Femur (tissue), 1 donor: ENCODE data around the gene TFF2.
A peak's percentile ranks its signal among the peaks of the same experiment; 100 is the strongest.

Experiments
- DNase-seq: peaks from one replicate; pipeline ENCODE4 v3.0.0-alpha.2; 2017

TFF2 gene

DNA sequence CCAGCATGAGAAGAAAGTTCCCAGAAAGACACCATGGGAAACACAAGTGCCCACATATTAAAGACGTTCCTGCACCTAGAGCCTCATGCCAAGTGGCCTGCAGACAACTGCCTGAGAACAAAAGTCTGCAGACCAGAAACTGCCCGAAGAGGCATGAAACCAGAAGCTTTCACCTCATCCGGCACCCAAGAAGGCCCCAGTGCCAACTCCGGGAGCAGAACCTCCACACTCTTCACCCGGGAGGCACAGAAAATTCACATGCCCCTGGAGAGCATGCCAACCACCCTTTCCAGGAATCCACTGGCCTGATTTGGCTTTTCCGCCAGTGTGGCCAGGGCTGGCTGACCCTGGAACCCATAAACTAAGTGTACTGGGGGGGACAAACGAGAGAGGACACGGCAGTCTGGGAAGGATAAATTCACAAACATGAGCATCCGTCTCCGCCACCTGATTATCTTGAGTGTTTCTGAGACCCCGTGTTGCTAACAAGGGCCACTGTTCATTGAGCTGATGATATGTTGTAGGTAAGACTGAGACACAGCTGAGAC is 6.8 kb downstream of the TFF2 start:
- DNase-seq, result no peak

- no peak for DNase-seq
Measured at GRCh38 chr21:42343556-42343955, 7.2 kb downstream of the TFF2 start.

DNA sequence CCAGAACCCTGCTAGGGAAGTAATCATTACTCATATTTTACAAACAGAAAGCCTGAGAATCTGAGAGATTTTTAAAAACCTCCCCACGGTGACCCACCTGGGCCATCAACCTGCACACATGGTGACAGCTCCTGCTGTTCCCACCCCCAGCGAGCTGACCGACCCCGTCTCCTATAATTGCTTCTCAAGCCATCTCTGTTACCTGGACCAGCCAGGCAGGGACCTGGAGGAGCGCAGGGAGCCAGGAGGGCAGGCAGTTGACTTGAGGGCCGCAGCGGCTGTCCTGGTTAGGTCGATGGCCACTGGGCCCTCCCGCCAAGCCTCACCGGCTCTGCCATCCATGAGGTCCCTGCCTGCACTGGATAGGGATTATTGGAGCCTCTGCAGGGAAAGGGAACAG is 7.7 kb downstream of the TFF2 start:
- DNase-seq, result no peak

- DNase-seq, result no peak
Measured at GRCh38 chr21:42341776-42342542, 8.8 kb downstream of the TFF2 start.

- DNase-seq, result no peak
Measured at GRCh38 chr21:42340187-42341050, 10.4 kb downstream of the TFF2 start.

DNA sequence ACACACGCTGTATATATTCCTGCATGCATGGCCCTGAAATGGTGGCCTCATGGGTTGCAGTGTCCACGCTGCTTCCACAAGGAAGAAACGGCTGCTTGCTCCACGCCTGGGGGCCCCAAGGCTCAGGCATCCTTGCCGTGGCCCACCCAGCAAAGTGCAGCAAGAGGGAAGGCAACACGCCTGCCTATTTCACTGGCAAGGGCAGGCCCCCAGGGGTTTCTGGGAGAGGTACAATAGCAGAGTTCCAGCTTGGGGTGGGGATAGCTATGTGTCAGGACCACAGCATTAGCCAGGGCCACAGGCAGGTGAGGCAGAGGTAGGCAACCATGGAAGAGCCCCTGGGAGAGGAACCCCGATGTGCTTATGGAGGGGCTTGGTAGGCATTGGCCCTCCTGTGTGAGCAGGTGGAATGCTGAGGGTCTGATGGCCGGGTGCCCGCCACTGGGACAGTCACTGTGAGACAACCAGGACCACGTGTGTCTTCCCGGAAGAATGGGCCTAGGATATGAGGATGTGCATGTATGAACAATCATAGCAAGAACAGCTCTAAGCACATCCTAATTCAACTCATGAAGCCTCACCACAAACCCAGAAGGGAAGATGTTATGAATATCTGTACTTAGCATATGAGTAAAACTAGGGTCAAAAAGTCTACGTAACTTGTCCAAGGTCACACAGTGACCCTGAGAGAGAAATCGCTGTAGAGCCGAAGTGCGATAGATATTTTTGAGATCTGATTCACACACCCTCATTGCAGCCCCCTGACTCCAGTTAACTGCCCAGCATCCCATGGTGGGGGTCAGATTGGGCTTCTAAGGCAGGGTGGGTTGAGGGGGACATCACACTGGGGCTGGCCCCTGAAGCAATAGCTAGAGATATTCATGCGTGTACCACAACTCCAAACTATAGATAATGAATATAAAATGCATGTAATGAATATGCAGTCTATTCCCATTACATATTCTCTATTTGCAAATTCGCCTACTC is 11.8 kb downstream of the TFF2 start:
- DNase-seq, result no peak

DNA sequence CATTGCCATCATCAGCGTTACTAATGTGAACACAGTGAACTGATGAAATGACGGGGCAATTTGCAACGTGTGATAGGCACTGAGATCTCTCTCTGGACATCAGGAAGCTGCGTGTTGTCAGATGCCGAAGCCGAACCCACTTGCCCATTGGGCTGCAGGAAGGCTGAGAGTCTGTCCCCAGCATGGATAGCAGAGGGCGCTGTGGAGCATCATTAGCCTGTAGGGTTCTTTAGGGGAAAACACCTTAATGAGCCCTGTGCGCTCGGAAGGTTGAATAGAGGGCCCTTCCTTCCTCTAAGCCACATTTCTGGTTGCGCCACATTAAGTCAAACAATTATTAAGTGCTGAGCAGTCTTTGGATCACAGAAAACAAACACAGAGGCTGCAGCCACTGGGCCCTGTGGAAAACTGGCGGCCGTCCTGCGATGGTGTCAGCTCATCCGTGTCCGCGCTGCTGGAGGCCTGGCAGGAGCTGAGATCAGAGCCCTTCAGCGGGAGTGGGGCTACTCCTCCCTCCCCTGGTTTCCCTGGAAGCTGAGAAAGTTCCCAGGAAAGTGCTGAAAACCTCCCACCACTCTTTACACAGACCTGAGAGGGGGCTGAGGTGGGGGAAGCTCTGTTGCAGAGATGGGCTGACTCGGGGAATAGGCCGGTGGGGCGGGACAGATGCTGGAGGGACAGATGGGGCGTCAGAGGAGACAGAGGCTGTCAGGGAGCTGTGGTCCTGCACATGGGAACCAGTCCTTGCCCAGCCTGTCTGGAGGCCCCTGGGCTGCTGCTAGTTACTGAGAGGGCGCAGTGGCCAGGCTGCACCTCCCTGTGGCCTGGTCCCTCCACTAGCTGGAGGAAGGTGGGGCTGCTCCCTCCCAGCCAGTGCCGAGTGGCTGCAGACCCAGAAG is 12.7 kb downstream of the TFF2 start:
- peak; percentile 71 for DNase-seq

GRCh38 chr21:42337276-42337675 is 13.5 kb downstream of the TFF2 start:
- DNase-seq, result no peak

- DNase-seq, result no peak
Measured at GRCh38 chr21:42336054-42336453, 14.7 kb downstream of the TFF2 start.

DNA sequence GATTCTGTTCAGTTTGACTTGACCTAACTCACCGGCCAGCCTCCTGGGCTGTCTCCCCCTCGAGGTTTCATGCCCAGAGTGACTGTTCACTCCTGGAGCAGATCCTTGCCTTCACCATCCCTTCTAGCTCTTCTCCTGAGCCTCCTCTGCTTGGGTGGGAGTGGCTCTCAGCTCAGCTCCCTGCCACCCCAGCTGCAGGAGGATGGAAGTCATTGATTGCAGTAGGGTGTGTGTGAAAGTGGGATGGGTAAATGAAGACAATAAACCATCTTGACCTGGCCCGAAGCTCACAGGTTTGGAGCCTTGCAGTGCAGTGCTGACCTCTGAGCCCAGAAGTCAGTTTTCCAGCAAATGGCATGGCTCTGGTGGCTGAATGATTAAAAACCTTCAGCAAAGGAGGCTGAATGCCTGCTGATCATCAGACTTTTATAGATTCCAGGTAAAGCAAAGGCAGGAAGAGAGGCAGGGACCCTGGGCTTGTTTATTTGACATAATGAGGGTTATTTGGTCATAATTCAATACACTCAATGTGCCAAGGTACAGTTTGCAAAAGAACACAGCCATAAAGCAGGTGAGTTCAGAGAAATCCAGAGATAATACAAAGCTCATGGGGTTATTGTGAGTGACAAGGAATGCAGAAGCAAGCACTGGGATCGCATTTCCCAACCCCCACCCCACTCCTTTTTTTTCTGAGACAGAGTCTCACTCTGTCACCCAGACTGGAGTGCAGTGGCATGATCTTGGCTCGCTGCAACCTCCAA is 18.1 kb downstream of the TFF2 start:
- DNase-seq, result no peak

DNA sequence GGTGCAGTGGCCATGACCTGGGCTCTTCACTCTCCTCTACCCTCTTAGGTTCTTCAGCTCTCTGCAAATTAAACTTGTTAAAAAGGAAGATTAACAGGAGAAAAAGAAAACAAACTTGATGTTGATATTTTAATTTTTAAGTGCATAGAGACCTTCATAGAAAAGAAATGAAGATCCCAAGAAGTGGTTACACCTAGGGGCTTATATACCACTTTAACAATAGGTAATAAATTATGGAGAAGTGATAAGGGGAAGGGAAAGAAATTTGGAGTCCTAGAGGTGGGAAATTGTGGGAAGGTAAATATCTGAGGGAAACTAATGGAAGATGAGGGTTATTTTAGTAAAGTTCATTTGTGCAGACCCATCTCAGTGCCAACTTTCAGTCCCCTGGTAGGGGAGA is 19.1 kb downstream of the TFF2 start:
- no peak for DNase-seq

DNA sequence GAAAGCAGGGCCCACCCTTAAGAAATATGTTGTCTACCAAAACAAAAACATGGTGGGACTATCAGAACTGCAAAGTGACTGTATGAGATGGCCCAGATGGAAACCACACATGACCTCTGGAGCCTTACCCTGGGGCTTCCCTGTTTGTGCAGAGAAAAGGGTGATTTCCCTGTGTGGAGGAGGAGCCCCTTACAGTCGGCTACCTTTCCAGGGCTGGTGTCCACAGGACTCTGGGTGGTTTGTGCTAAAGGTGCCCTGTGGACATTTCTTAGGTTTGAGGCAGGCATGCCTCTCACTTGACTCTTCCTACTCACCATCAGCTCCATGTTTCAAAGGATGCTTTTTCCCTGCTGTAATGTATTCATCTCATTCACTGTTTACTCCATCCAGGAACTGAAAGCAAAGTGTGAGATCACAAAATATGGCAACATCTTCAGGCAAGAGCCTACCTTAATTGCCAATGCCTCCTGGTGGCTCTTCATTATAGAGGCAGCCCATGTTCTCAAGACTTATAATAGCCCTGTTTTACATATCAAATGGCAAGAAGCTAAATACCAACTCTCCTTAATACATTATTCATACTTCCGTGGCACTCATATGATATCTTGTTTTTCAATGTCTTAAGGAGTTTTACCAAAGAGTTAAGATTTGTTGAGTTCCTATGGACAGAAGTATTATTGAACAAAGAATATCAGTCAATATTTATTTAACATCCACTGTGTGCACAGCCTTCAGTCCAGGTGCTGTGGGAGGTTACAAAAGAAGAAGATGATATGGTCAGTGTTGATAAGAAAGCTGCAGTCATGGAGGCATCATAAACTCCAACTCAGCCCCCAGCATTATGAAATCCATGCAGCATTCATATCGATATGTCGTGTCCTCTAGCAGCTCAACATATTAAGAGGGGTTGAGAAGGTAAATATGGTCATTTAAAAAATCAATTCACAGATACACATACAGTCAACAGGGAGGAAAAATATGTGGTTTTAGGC is 20.1 kb downstream of the TFF2 start:
- no peak for DNase-seq

DNA sequence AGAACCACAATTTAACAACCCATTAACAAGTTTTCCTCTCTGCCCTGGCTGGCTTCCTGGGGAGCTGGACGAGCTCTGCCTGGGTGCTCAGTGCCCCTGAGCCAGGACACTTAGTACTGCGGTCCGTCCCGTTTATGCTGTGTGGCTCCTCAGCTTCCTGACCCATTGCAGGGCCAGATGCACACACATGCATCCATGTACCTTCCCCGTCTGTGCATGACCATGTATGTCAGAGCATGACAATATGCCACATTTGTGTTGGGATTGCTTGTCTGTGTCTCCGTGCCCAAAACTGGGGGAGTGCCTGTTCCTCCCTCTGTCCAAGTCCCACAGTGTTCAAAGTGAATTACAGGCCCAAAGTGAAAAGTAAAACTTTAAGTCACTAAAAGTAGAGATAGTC is 25.9 kb downstream of the TFF2 start:
- no peak for DNase-seq

- DNase-seq, result no peak
Measured at GRCh38 chr21:42321845-42322244, 28.9 kb downstream of the TFF2 start.

DNA sequence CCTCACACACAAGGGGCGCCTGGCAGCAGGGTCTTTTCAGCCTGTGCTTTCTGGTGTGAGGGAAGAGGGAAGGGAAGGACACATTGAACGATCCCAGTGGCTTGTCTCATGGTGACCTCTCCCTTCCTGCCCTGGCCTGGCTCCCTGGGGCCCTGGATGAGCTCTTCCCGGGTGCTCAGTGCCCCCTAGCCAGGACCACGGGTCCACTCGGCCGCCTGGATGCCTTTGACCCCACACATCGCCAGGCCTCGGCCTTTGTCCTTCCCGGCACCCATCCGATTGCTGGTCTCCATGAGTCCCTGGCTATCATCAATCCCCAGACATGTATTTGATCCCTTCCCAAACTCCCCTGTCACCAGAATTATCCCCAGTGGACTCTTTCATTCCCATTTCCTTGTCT is 29.6 kb downstream of the TFF2 start:
- DNase-seq, result no peak

- no peak for DNase-seq
Measured at GRCh38 chr21:42320791-42321190, 30.0 kb downstream of the TFF2 start.

DNA sequence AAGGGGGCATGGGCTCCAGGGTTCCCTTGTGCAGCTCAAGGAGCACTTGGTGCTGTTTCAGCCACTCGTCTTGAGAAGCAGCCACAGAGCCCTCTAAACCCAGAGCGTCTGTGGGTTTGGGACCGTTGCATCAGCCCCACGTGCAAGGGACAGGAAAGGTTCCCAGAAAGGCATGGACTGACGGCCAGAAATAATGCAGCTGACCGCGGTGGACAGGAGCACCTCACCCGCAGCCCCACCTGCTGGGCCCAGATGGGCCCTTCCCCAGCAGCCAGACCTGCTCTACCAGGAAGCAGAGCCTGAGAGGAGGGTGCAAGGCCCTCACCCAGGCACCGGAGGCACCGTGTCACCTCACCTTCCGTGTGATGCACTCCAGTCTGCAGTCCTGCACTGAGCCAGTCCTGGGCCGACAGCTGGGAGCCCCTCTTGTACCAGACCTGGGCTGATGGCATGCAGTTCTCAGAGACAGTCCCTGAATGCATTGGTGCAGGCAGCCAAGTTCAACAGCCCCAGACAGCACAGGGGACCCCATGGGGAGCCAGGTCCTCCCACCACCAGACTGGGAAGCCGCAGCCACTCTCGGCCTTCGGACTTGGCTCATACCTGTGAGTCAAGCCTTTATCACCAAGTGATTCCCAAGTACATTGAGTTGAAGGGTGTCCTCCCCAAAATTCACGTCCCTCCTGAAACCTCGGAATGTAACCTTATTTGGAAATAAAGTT is 30.8 kb downstream of the TFF2 start:
- no peak for DNase-seq

- peak; percentile 37 for DNase-seq
Measured at GRCh38 chr21:42319376-42319775, 31.4 kb downstream of the TFF2 start.
